IPS DF 6.9 (cell line): Measurements from ENCODE around the gene KIRREL3.

Experiments used
- DNase-seq: peaks from one replicate; pipeline ENCODE4 v3.0.0-alpha.2; 2013; ENCODE audit warnings: low read depth, low spot score
- H3K27ac ChIP-seq: one replicate; pipeline ENCODE4 v1.5.1; 2013; ENCODE audit warnings: low read length, control low read depth
- H3K27me3 ChIP-seq: 2 replicates; pipeline ENCODE4 v1.6.1; 2013; ENCODE audit warnings: mild to moderate bottlenecking, low read length; ENCODE audit not compliant: control insufficient read depth, insufficient read depth
- H3K36me3 ChIP-seq: 2 replicates; pipeline ENCODE4 v1.6.1; 2013; ENCODE audit warnings: low read length; ENCODE audit not compliant: control insufficient read depth, insufficient read depth
- H3K4me1 ChIP-seq: 2 replicates; pipeline ENCODE4 v1.6.1; 2013; ENCODE audit warnings: low read length; ENCODE audit not compliant: control insufficient read depth, insufficient read depth
- H3K4me3 ChIP-seq: 2 replicates; pipeline ENCODE4 v1.5.1; 2013; ENCODE audit warnings: mild to moderate bottlenecking, low read length
- H3K9me3 ChIP-seq: 2 replicates; pipeline ENCODE4 v1.6.1; 2013; ENCODE audit warnings: low read length, inconsistent platforms; ENCODE audit not compliant: control insufficient read depth, insufficient read depth
- WGBS: extraction: QIAGEN DNeasy Blood & Tissue Kit; methylation state at CpG from one replicate; pipeline ENCODE4 v1.1.7; 2013; ENCODE audit warnings: mixed read lengths, missing lambda C conversion rate; ENCODE audit not compliant: insufficient read length, insufficient coverage; 5-methylcytosine and 5-hydroxymethylcytosine counted together

KIRREL3 gene

GRCh38 chr11:126880872-126881271 lies 119.7 kb downstream of the KIRREL3 start:
- H3K4me1 ChIP-seq: no peaks in the 10 kb centered on the region
- H3K27ac ChIP-seq: no peak overlapping the region
- DNase-seq: no peak
- no peaks in the 10 kb centered on the region for H3K27me3 ChIP-seq
- H3K9me3 ChIP-seq: no peaks in the 10 kb centered on the region
- no peak overlapping the region for H3K4me3 ChIP-seq
- no CpG with 5 or more reads among the region's 5 CpGs for WGBS
- no peaks in the 10 kb centered on the region for H3K36me3 ChIP-seq

GRCh38 chr11:126879516-126879915 lies 121.1 kb downstream of the KIRREL3 start:
- H3K4me1 ChIP-seq: no peaks in the 10 kb centered on the region
- H3K27me3 ChIP-seq: no peaks in the 10 kb centered on the region
- no peak for DNase-seq
- no peak overlapping the region for H3K4me3 ChIP-seq
- H3K36me3 ChIP-seq: no peaks in the 10 kb centered on the region
- no peak overlapping the region for H3K27ac ChIP-seq
- H3K9me3 ChIP-seq: no peaks in the 10 kb centered on the region

GRCh38 chr11:126878913-126879482 lies 121.6 kb downstream of the KIRREL3 start:
- WGBS: no CpG with 5 or more reads among the region's 7 CpGs

GRCh38 chr11:126874831-126875230 lies 125.7 kb downstream of the KIRREL3 start:
- Histone ChIP-seq H3K4me1 (no peaks in the 10 kb centered on the region), H3K27me3 (no peaks in the 10 kb centered on the region), H3K27ac (no peak overlapping the region), H3K36me3 (no peaks in the 10 kb centered on the region), H3K9me3 (no peaks in the 10 kb centered on the region), H3K4me3 (no peak overlapping the region)
- no CpG with 5 or more reads among the region's 5 CpGs for WGBS
- DNase-seq: no peak

More at GRCh38 chr11:126878913-126879482, 121.6 kb downstream of the KIRREL3 start:
- DNase-seq: no peak
- Histone ChIP-seq H3K27ac (no peak overlapping the region), H3K27me3 (no peaks in the 10 kb centered on the region), H3K4me1 (no peaks in the 10 kb centered on the region), H3K4me3 (no peak overlapping the region), H3K9me3 (no peaks in the 10 kb centered on the region), H3K36me3 (no peaks in the 10 kb centered on the region)

GRCh38 chr11:126874276-126874675 lies 126.3 kb downstream of the KIRREL3 start:
- Histone ChIP-seq H3K9me3 (no peaks in the 10 kb centered on the region), H3K4me1 (no peaks in the 10 kb centered on the region), H3K4me3 (no peak overlapping the region), H3K27me3 (no peaks in the 10 kb centered on the region), H3K27ac (no peak overlapping the region), H3K36me3 (no peaks in the 10 kb centered on the region)
- no CpG with 5 or more reads among the region's 3 CpGs for WGBS
- no peak for DNase-seq

GRCh38 chr11:126871792-126872191 lies 128.8 kb downstream of the KIRREL3 start:
- H3K4me1 ChIP-seq: no peaks in the 10 kb centered on the region
- DNase-seq: no peak
- no peaks in the 10 kb centered on the region for H3K36me3 ChIP-seq
- no peaks in the 10 kb centered on the region for H3K9me3 ChIP-seq
- H3K27ac ChIP-seq: no peak overlapping the region
- no peak overlapping the region for H3K4me3 ChIP-seq
- H3K27me3 ChIP-seq: no peaks in the 10 kb centered on the region

GRCh38 chr11:126870021-126870420 lies 130.5 kb downstream of the KIRREL3 start:
- H3K9me3 ChIP-seq: no peaks in the 10 kb centered on the region
- H3K36me3 ChIP-seq: no peaks in the 10 kb centered on the region
- H3K4me1 ChIP-seq: no peaks in the 10 kb centered on the region
- no peak overlapping the region for H3K4me3 ChIP-seq
- DNase-seq: no peak
- WGBS: no CpG with 5 or more reads among the region's 4 CpGs
- H3K27ac ChIP-seq: no peak overlapping the region
- no peaks in the 10 kb centered on the region for H3K27me3 ChIP-seq

- no peaks in the 10 kb centered on the region for H3K4me1 ChIP-seq
- no peak overlapping the region for H3K27ac ChIP-seq
- no peaks in the 10 kb centered on the region for H3K27me3 ChIP-seq
- H3K9me3 ChIP-seq: no peaks in the 10 kb centered on the region
- H3K4me3 ChIP-seq: no peak overlapping the region
- WGBS: no CpG with 5 or more reads among the region's 1 CpG
- DNase-seq: no peak
- H3K36me3 ChIP-seq: no peaks in the 10 kb centered on the region
Observed at GRCh38 chr11:126868741-126869140, 131.8 kb downstream of the KIRREL3 start.

GRCh38 chr11:126864934-126865333 lies 135.6 kb downstream of the KIRREL3 start:
- DNase-seq: no peak
- no peaks in the 10 kb centered on the region for H3K27me3 ChIP-seq
- no peak overlapping the region for H3K27ac ChIP-seq
- no peaks in the 10 kb centered on the region for H3K9me3 ChIP-seq
- no CpG with 5 or more reads among the region's 4 CpGs for whole genome bisulfite sequencing
- H3K36me3 ChIP-seq: no peaks in the 10 kb centered on the region
- H3K4me1 ChIP-seq: no peaks in the 10 kb centered on the region
- no peak overlapping the region for H3K4me3 ChIP-seq

GRCh38 chr11:126863294-126863997 lies 137.1 kb downstream of the KIRREL3 start:
- 100% methylated on average over 20 of the region's 21 CpGs for WGBS
- DNase-seq: no peak

GRCh38 chr11:126862664-126863243 lies 137.8 kb downstream of the KIRREL3 start:
- no CpG with 5 or more reads among the region's 7 CpGs for WGBS
- H3K4me3 ChIP-seq: no peak overlapping the region
- DNase-seq: peak; percentile 11

More at GRCh38 chr11:126863294-126863997, 137.1 kb downstream of the KIRREL3 start:
- H3K4me3 ChIP-seq: no peak overlapping the region
- no peaks in the 10 kb centered on the region for H3K27me3 ChIP-seq
- H3K4me1 ChIP-seq: no peaks in the 10 kb centered on the region
- H3K27ac ChIP-seq: no peak overlapping the region
- H3K9me3 ChIP-seq: no peaks in the 10 kb centered on the region
- no peaks in the 10 kb centered on the region for H3K36me3 ChIP-seq

More at GRCh38 chr11:126862664-126863243, 137.8 kb downstream of the KIRREL3 start:
- no peaks in the 10 kb centered on the region for H3K9me3 ChIP-seq
- H3K4me1 ChIP-seq: no peaks in the 10 kb centered on the region
- no peak overlapping the region for H3K27ac ChIP-seq
- no peaks in the 10 kb centered on the region for H3K27me3 ChIP-seq
- no peaks in the 10 kb centered on the region for H3K36me3 ChIP-seq
